Measurements from ENCODE around the gene SLX9. TPM values are rescaled to one million over a fixed set of nuclear protein-coding genes. Genes with fewer than 3 reads are reported as not detected.

The SLX9 gene
- total RNA-seq, 2 experiments from 2014 or later = 42.4 to 47.0 TPM

DNA sequence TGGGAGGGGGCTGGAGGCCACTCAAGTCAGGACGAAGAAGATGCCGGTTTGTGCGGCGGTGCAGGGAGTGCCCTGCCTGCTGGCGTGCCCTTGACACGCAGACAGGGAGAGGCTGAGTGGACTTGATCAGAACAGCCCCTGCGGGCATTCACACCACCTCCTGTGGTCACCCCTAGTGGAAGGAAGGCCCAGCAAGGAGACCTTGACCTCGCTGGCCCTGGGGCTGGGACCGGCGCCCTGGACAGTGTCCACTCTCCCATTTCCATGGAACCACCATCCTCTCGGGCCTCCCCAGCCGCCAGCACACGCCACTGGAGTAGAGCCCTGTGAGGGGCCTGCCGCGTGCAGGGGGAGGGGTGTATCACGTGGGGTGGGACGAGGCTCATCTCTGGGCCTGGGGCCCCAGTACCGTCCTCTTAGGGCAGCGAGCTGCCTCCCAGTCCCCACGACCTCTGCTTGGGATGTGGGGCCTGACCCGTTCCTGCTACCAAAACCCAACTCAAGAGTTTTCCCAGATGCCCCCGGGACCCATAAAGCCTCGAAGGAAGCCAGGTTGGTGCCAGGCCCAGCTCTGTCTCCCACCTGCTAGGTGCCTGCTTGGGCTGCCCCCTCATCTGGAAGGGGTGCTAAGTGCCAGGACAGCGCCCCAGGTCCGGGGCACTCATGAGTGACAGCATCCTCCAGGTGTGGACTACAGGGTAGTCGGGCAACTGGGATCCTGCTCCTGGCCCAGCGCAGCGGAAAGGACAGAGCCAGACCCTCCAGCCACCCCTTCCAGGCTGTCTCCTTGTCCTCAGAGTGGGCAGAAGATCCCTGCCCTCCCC, 62.8 kb downstream of the SLX9 start:
- CTCF ChIA-PET = no interaction called here
- Mint-ChIP-seq H3K27ac (no peak overlapping the region), H3K27me3 (peaks cover 21% of the 10 kb centered on the region), H3K4me1 (peaks cover 4% of the 10 kb centered on the region), H3K4me3 (no peak overlapping the region), H3K36me3 (ENCODE audit: low read depth) (no peaks in the 10 kb centered on the region), H3K9me3 (no peaks in the 10 kb centered on the region)
- DNase-seq = no peak
- POLR2A ChIA-PET = no interaction called here

- H3K4me1 Mint-ChIP-seq = peaks cover 4% of the 10 kb centered on the region
- ChIA-PET POLR2A (no interaction called here), CTCF (no interaction called here)
- H3K4me3 Mint-ChIP-seq = no peak overlapping the region
- H3K27ac Mint-ChIP-seq = no peak overlapping the region
- DNase-seq = no peak
- no peaks in the 10 kb centered on the region for H3K36me3 Mint-ChIP-seq (ENCODE audit: low read depth)
- no peaks in the 10 kb centered on the region for H3K9me3 Mint-ChIP-seq
- H3K27me3 Mint-ChIP-seq = peaks cover 27% of the 10 kb centered on the region
These were observed 63.7 kb downstream of the SLX9 start for GRCh38 chr21:45003331-45004058.

- ChIA-PET POLR2A (no interaction called here), CTCF (no interaction called here)
- Mint-ChIP-seq H3K9me3 (no peaks in the 10 kb centered on the region), H3K36me3 (ENCODE audit: low read depth) (no peaks in the 10 kb centered on the region), H3K27ac (no peak overlapping the region), H3K4me3 (no peak overlapping the region), H3K4me1 (peaks cover 4% of the 10 kb centered on the region), H3K27me3 (peaks cover 32% of the 10 kb centered on the region)
- DNase-seq = no peak
These were observed 64.2 kb downstream of the SLX9 start for GRCh38 chr21:45004059-45004422.

- peaks cover 4% of the 10 kb centered on the region for H3K4me1 Mint-ChIP-seq
- no peaks in the 10 kb centered on the region for H3K36me3 Mint-ChIP-seq (ENCODE audit: low read depth)
- CTCF ChIA-PET = no interaction called here
- H3K4me3 Mint-ChIP-seq = no peak overlapping the region
- peaks cover 39% of the 10 kb centered on the region for H3K27me3 Mint-ChIP-seq
- DNase-seq = no peak
- H3K27ac Mint-ChIP-seq = no peak overlapping the region
- POLR2A ChIA-PET = no interaction called here
- no peaks in the 10 kb centered on the region for H3K9me3 Mint-ChIP-seq
These were observed 64.8 kb downstream of the SLX9 start for GRCh38 chr21:45004481-45005247.

GRCh38 chr21:45006536-45007095, 66.8 kb downstream of the SLX9 start:
- H3K36me3 Mint-ChIP-seq (ENCODE audit: low read depth) = no peaks in the 10 kb centered on the region
- no peak for DNase-seq
- peaks cover 4% of the 10 kb centered on the region for H3K4me1 Mint-ChIP-seq
- H3K27ac Mint-ChIP-seq = no peak overlapping the region
- H3K9me3 Mint-ChIP-seq = no peaks in the 10 kb centered on the region
- H3K4me3 Mint-ChIP-seq = no peak overlapping the region
- CTCF ChIA-PET = no interaction called here
- POLR2A ChIA-PET = no interaction called here
- H3K27me3 Mint-ChIP-seq = peaks cover 58% of the 10 kb centered on the region

DNA sequence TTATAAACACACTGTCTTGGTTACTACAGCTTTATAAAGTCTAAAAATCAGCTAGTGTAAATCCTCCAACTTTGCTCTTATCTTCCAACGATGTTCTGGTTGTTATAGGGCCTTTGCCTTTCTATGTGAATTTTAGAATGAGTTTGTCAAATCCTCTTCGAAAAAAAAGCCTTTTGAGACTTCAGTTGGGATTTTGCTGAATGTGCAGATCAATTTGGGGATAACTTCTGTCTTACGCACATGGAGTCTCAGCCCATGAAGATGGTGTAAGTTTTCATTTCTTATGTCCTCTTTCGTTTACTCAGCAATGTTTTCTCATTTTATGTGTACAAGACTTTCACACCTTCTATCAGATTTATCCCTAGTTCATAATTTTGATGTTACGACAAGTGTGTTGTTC, 69.8 kb downstream of the SLX9 start:
- peaks cover 4% of the 10 kb centered on the region for H3K4me1 Mint-ChIP-seq
- DNase-seq = no peak
- no peak overlapping the region for H3K4me3 Mint-ChIP-seq
- ChIA-PET CTCF (no interaction called here), POLR2A (no interaction called here)
- H3K27me3 Mint-ChIP-seq = peaks cover 59% of the 10 kb centered on the region
- H3K9me3 Mint-ChIP-seq = no peaks in the 10 kb centered on the region
- H3K36me3 Mint-ChIP-seq (ENCODE audit: low read depth) = no peaks in the 10 kb centered on the region
- H3K27ac Mint-ChIP-seq = no peak overlapping the region

DNA sequence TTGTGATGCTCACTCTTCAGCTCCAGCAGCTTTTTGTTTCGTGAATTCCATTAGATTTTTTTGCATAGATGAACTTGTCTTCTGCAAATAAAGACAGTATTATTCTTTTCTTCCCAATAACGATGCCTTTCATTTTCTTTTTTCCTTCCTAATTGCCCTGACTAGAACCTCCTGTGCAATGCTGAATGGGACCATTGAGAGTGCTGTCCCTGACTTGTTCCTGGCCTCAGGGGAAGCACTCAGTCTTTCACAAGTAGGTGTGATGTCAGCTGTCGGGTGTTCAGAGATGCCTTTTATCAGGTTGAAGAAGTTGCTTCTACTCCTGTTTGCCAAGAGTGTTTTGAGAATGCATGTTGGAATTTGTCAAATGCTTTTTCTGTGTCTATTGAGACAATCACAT, 70.3 kb downstream of the SLX9 start:
- peaks cover 56% of the 10 kb centered on the region for H3K27me3 Mint-ChIP-seq
- H3K36me3 Mint-ChIP-seq (ENCODE audit: low read depth) = no peaks in the 10 kb centered on the region
- H3K4me3 Mint-ChIP-seq = no peak overlapping the region
- DNase-seq = no peak
- H3K9me3 Mint-ChIP-seq = no peaks in the 10 kb centered on the region
- H3K4me1 Mint-ChIP-seq = peaks cover under 1% of the 10 kb centered on the region
- ChIA-PET CTCF (interaction anchor here (0.8 to 1.3 kb wide), 2 partner anchors 118 to 128 kb away, joined by 3 read pairs; no protein-coding TSS in a partner anchor), POLR2A (no interaction called here)
- H3K27ac Mint-ChIP-seq = no peak overlapping the region

GRCh38 chr21:45010860-45011259, 71.0 kb downstream of the SLX9 start:
- no peaks in the 10 kb centered on the region for H3K36me3 Mint-ChIP-seq (ENCODE audit: low read depth)
- no peak overlapping the region for H3K4me3 Mint-ChIP-seq
- H3K27me3 Mint-ChIP-seq = peaks cover 55% of the 10 kb centered on the region
- POLR2A ChIA-PET = no interaction called here
- H3K27ac Mint-ChIP-seq = no peak overlapping the region
- H3K9me3 Mint-ChIP-seq = no peaks in the 10 kb centered on the region
- no peaks in the 10 kb centered on the region for H3K4me1 Mint-ChIP-seq
- no peak for DNase-seq
- CTCF ChIA-PET = interaction anchor here (0.8 to 1.3 kb wide), 2 partner anchors 117 to 128 kb away, joined by 3 read pairs; no protein-coding TSS in a partner anchor

DNA sequence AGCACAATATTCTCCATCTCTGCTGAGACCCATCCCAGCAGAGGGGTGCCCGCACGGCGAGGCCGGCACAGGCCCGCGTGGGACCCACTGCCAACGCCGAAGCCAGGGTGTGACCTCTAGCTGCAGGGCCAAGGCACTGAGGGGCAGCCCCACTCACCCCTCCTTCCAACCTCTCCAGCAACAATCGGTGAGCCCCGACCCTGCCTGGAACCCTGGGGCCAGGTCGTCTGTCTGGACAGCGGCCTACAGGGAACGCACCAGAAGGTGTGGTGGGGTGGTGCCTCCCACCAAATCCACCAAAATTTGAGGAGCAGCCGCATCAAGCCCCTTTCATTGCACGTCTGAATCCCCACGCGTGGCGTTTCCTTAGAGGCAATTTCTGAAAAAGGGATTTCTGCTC, 71.6 kb downstream of the SLX9 start:
- Mint-ChIP-seq H3K9me3 (no peaks in the 10 kb centered on the region), H3K36me3 (ENCODE audit: low read depth) (no peaks in the 10 kb centered on the region), H3K4me3 (no peak overlapping the region), H3K27me3 (peaks cover 59% of the 10 kb centered on the region), H3K4me1 (no peaks in the 10 kb centered on the region), H3K27ac (no peak overlapping the region)
- no peak for DNase-seq
- CTCF ChIA-PET = interaction anchor here (1.3 kb wide), 1 partner anchor 117 kb away, joined by 3 read pairs; no protein-coding TSS in a partner anchor
- POLR2A ChIA-PET = interaction anchor here (1.2 kb wide), 1 partner anchor 67 kb away, joined by 4 read pairs; no protein-coding TSS in a partner anchor

DNA sequence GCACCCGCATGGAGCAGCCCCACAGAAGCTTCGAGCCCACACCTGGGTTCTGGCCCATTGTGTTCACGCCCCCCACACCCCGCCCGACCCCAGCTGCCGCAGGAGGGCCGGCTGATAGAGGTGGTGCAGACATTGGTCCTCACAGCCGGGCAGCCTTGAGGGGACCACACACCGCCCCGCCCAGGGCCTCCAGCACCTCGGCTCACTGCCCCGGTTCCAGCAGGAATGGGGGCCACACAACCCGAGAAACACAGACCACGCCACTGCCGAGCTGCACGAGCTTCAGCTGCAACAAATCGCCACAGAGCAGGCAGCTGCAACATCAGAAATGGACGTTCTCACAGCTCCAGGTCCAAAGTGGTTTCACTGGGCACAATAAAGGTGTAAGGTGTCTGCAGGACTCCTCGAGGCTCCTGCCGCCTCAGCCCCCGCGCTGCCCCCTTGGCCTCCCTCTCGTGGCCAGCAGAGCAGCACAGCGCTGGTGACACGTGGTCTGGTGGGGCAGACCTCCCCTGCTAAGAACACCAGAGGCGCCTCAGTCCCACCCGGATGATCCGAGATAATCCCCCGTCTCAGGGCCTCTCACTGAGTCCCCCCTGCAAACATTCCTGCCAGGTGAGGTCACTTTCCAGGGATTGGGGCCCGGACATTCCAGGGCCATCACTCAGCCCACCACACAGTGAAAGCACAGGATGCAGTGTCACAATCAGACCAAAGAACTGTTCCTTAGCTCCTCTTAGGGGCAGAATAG, 72.3 kb downstream of the SLX9 start:
- no peak for DNase-seq
- Mint-ChIP-seq H3K27me3 (peaks cover 55% of the 10 kb centered on the region), H3K9me3 (no peaks in the 10 kb centered on the region), H3K36me3 (ENCODE audit: low read depth) (no peaks in the 10 kb centered on the region), H3K27ac (no peak overlapping the region), H3K4me3 (no peak overlapping the region), H3K4me1 (no peaks in the 10 kb centered on the region)
- ChIA-PET POLR2A (interaction anchor here (1.2 kb wide), 1 partner anchor 67 kb away, joined by 4 read pairs; no protein-coding TSS in a partner anchor), CTCF (interaction anchor here (1.1 kb wide), 1 partner anchor 116 kb away, joined by 3 read pairs; no protein-coding TSS in a partner anchor)

DNA sequence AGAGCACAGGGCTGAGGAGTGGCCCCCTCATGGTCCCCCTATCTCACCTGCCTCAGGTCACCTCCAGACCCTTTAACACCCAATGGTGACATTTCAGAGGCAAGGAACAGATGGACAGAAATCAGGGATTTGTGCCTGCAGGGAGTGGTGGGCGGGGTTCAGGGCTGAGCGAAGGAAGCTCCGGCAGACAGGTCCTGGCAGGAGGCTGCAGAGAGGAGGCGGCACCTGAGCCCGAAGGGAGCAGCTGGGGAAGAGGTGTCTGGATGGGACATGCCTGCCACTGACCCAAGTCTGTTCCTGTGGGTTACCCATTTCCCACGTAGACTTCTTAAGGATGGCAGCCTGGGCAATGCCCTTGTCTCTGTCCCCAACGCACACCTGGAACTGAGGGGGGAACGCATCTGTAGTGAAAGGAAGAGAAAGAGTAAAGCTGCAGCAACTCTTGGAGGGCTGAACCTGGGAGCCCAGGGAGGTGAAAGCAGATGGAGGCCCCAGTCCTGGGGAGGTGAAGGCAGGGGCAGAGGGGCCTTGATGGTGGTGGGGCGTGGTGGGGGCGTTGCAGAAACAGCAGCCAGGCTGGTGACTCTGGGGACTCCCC, 72.9 kb downstream of the SLX9 start:
- H3K27ac Mint-ChIP-seq = no peak overlapping the region
- H3K4me1 Mint-ChIP-seq = peaks cover 4% of the 10 kb centered on the region
- POLR2A ChIA-PET = interaction anchor here (1.2 kb wide), 1 partner anchor 66 kb away, joined by 4 read pairs; no protein-coding TSS in a partner anchor
- DNase-seq = no peak
- CTCF ChIA-PET = interaction anchor here (1.1 kb wide), 1 partner anchor 116 kb away, joined by 3 read pairs; no protein-coding TSS in a partner anchor
- H3K36me3 Mint-ChIP-seq (ENCODE audit: low read depth) = no peaks in the 10 kb centered on the region
- no peak overlapping the region for H3K4me3 Mint-ChIP-seq
- peaks cover 55% of the 10 kb centered on the region for H3K27me3 Mint-ChIP-seq
- no peaks in the 10 kb centered on the region for H3K9me3 Mint-ChIP-seq

DNA sequence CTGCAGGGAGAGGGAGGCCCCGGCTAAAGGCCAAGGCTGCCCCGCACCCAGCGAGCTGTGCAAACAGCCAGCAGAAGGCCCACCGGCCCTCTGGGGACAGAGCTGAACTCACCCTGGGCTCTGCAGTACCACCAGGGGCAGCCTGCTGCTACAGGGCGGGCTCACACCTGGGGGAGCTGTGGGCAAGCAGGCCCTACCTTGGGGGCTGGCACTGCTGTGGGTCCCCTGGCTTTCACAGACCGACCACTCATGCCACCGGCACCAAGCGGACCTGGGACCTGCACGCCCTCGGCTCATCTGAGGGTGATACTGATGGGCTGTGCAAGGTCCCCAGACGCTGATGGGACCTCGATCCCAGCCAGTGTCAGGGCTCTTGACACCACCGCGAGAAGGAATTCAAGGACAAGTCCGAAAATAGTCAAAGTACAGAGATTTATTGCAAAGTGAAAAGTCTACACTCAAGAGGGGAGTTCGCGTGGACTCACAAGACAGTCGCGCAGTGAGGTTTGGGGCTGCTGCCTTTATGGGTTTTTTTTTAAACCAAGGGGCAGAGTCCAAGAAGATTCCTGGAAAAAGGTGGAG, 73.5 kb downstream of the SLX9 start:
- Mint-ChIP-seq H3K4me1 (peaks cover 7% of the 10 kb centered on the region), H3K36me3 (ENCODE audit: low read depth) (no peaks in the 10 kb centered on the region), H3K9me3 (no peaks in the 10 kb centered on the region), H3K27ac (no peak overlapping the region), H3K4me3 (no peak overlapping the region), H3K27me3 (peaks cover 55% of the 10 kb centered on the region)
- POLR2A ChIA-PET = no interaction called here
- CTCF ChIA-PET = no interaction called here
- DNase-seq = no peak

All from activated CD4-positive, alpha-beta memory T cell treated with anti-CD3 and anti-CD28 coated beads, Interleukin-2, amount 10 ng/mL, durations not matched to agents 7 days and 5 days (primary cell).